Measurements from ENCODE around the gene KPNA2. TPM values are rescaled to one million over a fixed set of nuclear protein-coding genes. Genes with fewer than 3 reads are reported as not detected.

The KPNA2 gene
- total and polyA plus RNA-seq, 2 of the 13 experiments (the other 11 are each of a cell fraction or from before 2014, with no cell fraction given): 111 to 305 TPM

- TF ChIP-seq ZBED4 (CRISPR knock-in tag; IDR thresholded peaks at IDR 0.05; ENCODE audit: borderline replicate concordance): peak; percentile 91
- no peak for TF ChIP-seq HMGA1 (CRISPR knock-in tag; conservative IDR thresholded peaks at IDR 0.05)
- no peak for TF ChIP-seq JUND (CRISPR knock-in tag; IDR thresholded peaks at IDR 0.05)
- TF ChIP-seq ZSCAN31 (CRISPR knock-in tag; IDR thresholded peaks at IDR 0.05; ENCODE audit: low read depth): no peak
- TF ChIP-seq FOSL2 (CRISPR knock-in tag; IDR thresholded peaks at IDR 0.05): peak; percentile 64
- TF ChIP-seq SP5 (CRISPR knock-in tag; IDR thresholded peaks at IDR 0.05; ENCODE audit: borderline replicate concordance, low read depth): peak; percentile 61
- no peak for TF ChIP-seq BCLAF1 (IDR thresholded peaks at IDR 0.05)
- peak; percentile 71; the same call in 1 of the 2 replicates for TF ChIP-seq SOX13 (IDR thresholded peaks at IDR 0.05)
- peak in 1 of 2 experiments; percentile 86; a peak in 2 of 4 replicates for TF ChIP-seq SOX13 (CRISPR knock-in tag; conservative IDR thresholded peaks at IDR 0.05 in 1 of 2, IDR thresholded peaks at IDR 0.05 in 1 of 2)
- peak in 1 of 2 experiments; percentile 74; a peak in 1 of 4 replicates for TF ChIP-seq KLF16 (CRISPR knock-in tag; IDR thresholded peaks at IDR 0.05)
- TF ChIP-seq ZNF136 (CRISPR knock-in tag; IDR thresholded peaks at IDR 0.05; ENCODE audit: low read depth): 0 out of 2 replicates have a peak, but pooled peaks have one; percentile 33
- peak; percentile 91 for TF ChIP-seq SOX5 (CRISPR knock-in tag; IDR thresholded peaks at IDR 0.05; ENCODE audit: borderline replicate concordance)
- peak; percentile 73 for TF ChIP-seq TBL1XR1 (IDR thresholded peaks at IDR 0.05; ENCODE audit: borderline replicate concordance, low read length, partially characterized antibody)
- TF ChIP-seq KAT2B (IDR thresholded peaks at IDR 0.05; ENCODE audit: borderline replicate concordance, low read depth, low read length): no peak
- no peak for TF ChIP-seq ZNF570 (CRISPR knock-in tag; IDR thresholded peaks at IDR 0.05; ENCODE audit: borderline replicate concordance)
- TF ChIP-seq HOXA5 (CRISPR knock-in tag; IDR thresholded peaks at IDR 0.05): no peak
- TF ChIP-seq ZNF34 (CRISPR knock-in tag; IDR thresholded peaks at IDR 0.05; ENCODE audit: borderline replicate concordance): no peak
- TF ChIP-seq TMF1 (CRISPR knock-in tag; IDR thresholded peaks at IDR 0.05; ENCODE audit: low read depth): 0 out of 2 replicates have a peak, but pooled peaks have one; percentile 41
- TF ChIP-seq SNAPC2 (CRISPR knock-in tag; IDR thresholded peaks at IDR 0.05): peak; percentile 83; the same call in 1 of the 2 replicates
- no peak for TF ChIP-seq GLMP (CRISPR knock-in tag; IDR thresholded peaks at IDR 0.05; ENCODE audit: borderline replicate concordance)
- TF ChIP-seq RXRB (CRISPR knock-in tag; IDR thresholded peaks at IDR 0.05; ENCODE audit: borderline replicate concordance): peak; percentile 94
- peak; percentile 51; the same call in 1 of the 2 replicates for TF ChIP-seq DPF2 (CRISPR knock-in tag; IDR thresholded peaks at IDR 0.05; ENCODE audit: borderline replicate concordance, low read depth)
Observed at GRCh38 chr17:68029512-68030215, 5.9 kb upstream of the KPNA2 start (continued).

Data from HepG2 (cell line).